HepG2 (cell line): ENCODE measurements around the gene XRCC3. TPM values are rescaled to one million over a fixed set of nuclear protein-coding genes. Genes with fewer than 3 reads are reported as not detected.

Source experiments
- ATAC-seq: fragments of 200-7000 bp; cut with Tn5 transposase; 3 replicates; pipeline ENCODE4 v1.9.1; 2020; ENCODE audit warnings: mild to moderate bottlenecking, moderate library complexity
- BruUV-seq: library from RNA; stranded (reverse); fragments of 400-500 nt; replicated peaks from 2 replicates; lab custom pipeline; 2021; lab: Mats Ljungman, UMichigan
- CTCF ChIA-PET: fragments of 300-600 bp; formaldehyde crosslinking; extraction: SDS; loops from one replicate; lab custom pipeline; 2021; ENCODE audit warnings: low total read pairs, inconsistent platforms, low intra/inter-chr PET ratio; lab: Yijun Ruan, JAX
- POLR2A ChIA-PET: fragments of 350-600 bp; sonication (Branson Sonifier 250); formaldehyde crosslinking; loops from one replicate; lab custom pipeline; 2020; ENCODE audit warnings: antibody characterized with exemption, inconsistent platforms; lab: Yijun Ruan, JAX
- DNase-seq: peaks from one replicate; pipeline ENCODE4 v3.0.0-alpha.2; 2015; ENCODE audit warnings: low spot score
- FAIRE-seq: peaks from 3 replicates; lab custom pipeline; 2011; peaks lifted over from hg19 to GRCh38; lab: Jason Lieb, UNC
- H2AFZ ChIP-seq: one replicate; pipeline ENCODE4 v1.6.1; 2011; ENCODE audit warnings: low read length, inconsistent platforms
- H3K27ac ChIP-seq: fragments of 300-600 bp; 3 replicates; pipeline ENCODE4 v1.8.0; 2011; ENCODE audit warnings: mixed run types, mild to moderate bottlenecking, mixed read lengths, low read length, inconsistent platforms; ENCODE audit not compliant: insufficient read depth; ENCODE audit errors: extremely low read length
- H3K27me3 ChIP-seq, 2 experiments: fragments of 200-600 bp in 1 of 2; 2 replicates in 1 of 2; 3 replicates in 1 of 2; pipeline versions ENCODE4 v1.6.0 to v1.8.0; 2011; ENCODE audit warnings: low read length in 2 of 2, mild to moderate bottlenecking in 2 of 2, moderate library complexity in 2 of 2, inconsistent platforms in 1 of 2; ENCODE audit not compliant: insufficient read depth in 2 of 2, control insufficient read depth in 1 of 2
- H3K36me3 ChIP-seq, 2 experiments: fragments of 200-600 bp in 1 of 2; replicated peaks in 1 of 2; 2 replicates in 1 of 2; 3 replicates in 1 of 2; pipeline versions ENCODE4 v1.5.1 to v1.8.0; 2011; ENCODE audit warnings: low read length in 2 of 2, inconsistent platforms in 1 of 2; ENCODE audit not compliant: insufficient read depth in 2 of 2, control insufficient read depth in 1 of 2
- H3K4me1 ChIP-seq: 2 replicates; pipeline ENCODE4 v1.5.1; 2012; ENCODE audit warnings: low read length, inconsistent platforms; ENCODE audit not compliant: insufficient read depth
- H3K4me2 ChIP-seq: 2 replicates; pipeline ENCODE4 v1.6.0; 2011; ENCODE audit warnings: low read depth, low read length, inconsistent platforms
- H3K4me3 ChIP-seq, 3 experiments: fragments of 200-600 bp in 1 of 3; sonication (generic), shearing (Covaris generic) in 1 of 3; replicated peaks in 1 of 3; 2 replicates each; pipeline ENCODE4 v1.5.1; 2011 to 2016; ENCODE audit warnings: low read length in 3 of 3, inconsistent platforms in 2 of 3, low read depth in 2 of 3, mild to moderate bottlenecking in 2 of 3, control low read depth in 1 of 3, mixed read lengths in 1 of 3; ENCODE audit not compliant: insufficient read depth in 1 of 3
- H3K79me2 ChIP-seq: one replicate; pipeline ENCODE4 v1.6.1; 2011; ENCODE audit warnings: low read length, inconsistent platforms; ENCODE audit not compliant: insufficient read depth
- H3K9ac ChIP-seq: 2 replicates; pipeline ENCODE4 v1.6.0; 2011; ENCODE audit warnings: mild to moderate bottlenecking, low read depth, low read length, inconsistent platforms; ENCODE audit not compliant: insufficient read depth
- H3K9me3 ChIP-seq: 2 replicates; pipeline ENCODE4 v1.5.1; 2012; ENCODE audit warnings: mild to moderate bottlenecking, low read length
- H4K20me1 ChIP-seq: 2 replicates; pipeline ENCODE4 v1.6.0; 2011; ENCODE audit warnings: inconsistent platforms, mild to moderate bottlenecking, low read length, moderate library complexity; ENCODE audit not compliant: insufficient read depth
- CHD4 ChIP-seq: fragments of 200-600 bp; sonication (generic); IDR thresholded peaks from 2 replicates; pipeline ENCODE4 v1.7.0; 2017; ENCODE audit warnings: mild to moderate bottlenecking, low read length, borderline replicate concordance
- POLR2G ChIP-seq: fragments of 200-400 bp; formaldehyde crosslinking; IDR thresholded peaks from 2 replicates; pipeline ENCODE4 v1.6.1; 2018; ENCODE audit warnings: mild to moderate bottlenecking, low read depth, low read length, moderate library complexity
- WGBS: methylation state at CpG from one replicate; pipeline ENCODE4 v1.1.6; 2017; ENCODE audit warnings: low lambda C conversion rate; 5-methylcytosine and 5-hydroxymethylcytosine counted together
- in situ Hi-C: cut with HindIII; loops from 2 replicates; pipeline ENCODE4 v1.10.0; 2017; ENCODE audit warnings: low pct_unique_long_range_greater_than_20kb; ENCODE audit not compliant: extremely low pct_ligation_motif_present
- intact Hi-C: fragments of 100-400 bp; cut with micrococcal nuclease; formaldehyde crosslinking; loops from one replicate; pipeline ENCODE4 v1.10.0; 2022; ENCODE audit not compliant: unreplicated experiment
- polyA plus RNA-seq, 8 experiments: library from polyadenylated mRNA; depleted of rRNA in 3 of 8; stranded (reverse) in 7 of 8; unstranded in 1 of 8; fragments of >200 nt; fragmentation: Illumina TruSeq in 4 of 8; extraction: Trizol in 4 of 8; gene quantifications; 2 replicates each; pipeline versions ENCODE4 v1.2.1 to v1.2.3, GENCODE V29; 2011 to 2016; ENCODE audit warnings: low read depth in 4 of 8, missing spikeins in 1 of 8, mixed read lengths in 1 of 8; ENCODE audit not compliant: insufficient read depth in 1 of 8
- total RNA-seq, 5 experiments: library from RNA; depleted of rRNA; stranded (reverse); fragments of >200 nt; fragmentation: Illumina TruSeq; extraction: Trizol; gene quantifications; 2 replicates each; pipeline ENCODE4 v1.2.3, GENCODE V29; 2016; ENCODE audit warnings: low read depth in 1 of 5
- TF ChIP-seq, protein P1 (sequence below): sonication (generic); formaldehyde crosslinking; IDR thresholded peaks from 2 replicates; pipeline ENCODE4 v1.5.1; 2020; ENCODE audit warnings: mild to moderate bottlenecking, missing genetic modification reagents, moderate library complexity
- TF ChIP-seq, protein P2 (sequence below): sonication (generic); formaldehyde crosslinking; IDR thresholded peaks from 2 replicates; pipeline ENCODE4 v1.4.0; 2020; ENCODE audit warnings: missing genetic modification reagents

XRCC3 gene
- total and polyA plus RNA-seq, 2 of the 13 experiments (the other 11 are each of a cell fraction or from before 2014, with no cell fraction given), result 5.4 to 25.8 TPM

DNA sequence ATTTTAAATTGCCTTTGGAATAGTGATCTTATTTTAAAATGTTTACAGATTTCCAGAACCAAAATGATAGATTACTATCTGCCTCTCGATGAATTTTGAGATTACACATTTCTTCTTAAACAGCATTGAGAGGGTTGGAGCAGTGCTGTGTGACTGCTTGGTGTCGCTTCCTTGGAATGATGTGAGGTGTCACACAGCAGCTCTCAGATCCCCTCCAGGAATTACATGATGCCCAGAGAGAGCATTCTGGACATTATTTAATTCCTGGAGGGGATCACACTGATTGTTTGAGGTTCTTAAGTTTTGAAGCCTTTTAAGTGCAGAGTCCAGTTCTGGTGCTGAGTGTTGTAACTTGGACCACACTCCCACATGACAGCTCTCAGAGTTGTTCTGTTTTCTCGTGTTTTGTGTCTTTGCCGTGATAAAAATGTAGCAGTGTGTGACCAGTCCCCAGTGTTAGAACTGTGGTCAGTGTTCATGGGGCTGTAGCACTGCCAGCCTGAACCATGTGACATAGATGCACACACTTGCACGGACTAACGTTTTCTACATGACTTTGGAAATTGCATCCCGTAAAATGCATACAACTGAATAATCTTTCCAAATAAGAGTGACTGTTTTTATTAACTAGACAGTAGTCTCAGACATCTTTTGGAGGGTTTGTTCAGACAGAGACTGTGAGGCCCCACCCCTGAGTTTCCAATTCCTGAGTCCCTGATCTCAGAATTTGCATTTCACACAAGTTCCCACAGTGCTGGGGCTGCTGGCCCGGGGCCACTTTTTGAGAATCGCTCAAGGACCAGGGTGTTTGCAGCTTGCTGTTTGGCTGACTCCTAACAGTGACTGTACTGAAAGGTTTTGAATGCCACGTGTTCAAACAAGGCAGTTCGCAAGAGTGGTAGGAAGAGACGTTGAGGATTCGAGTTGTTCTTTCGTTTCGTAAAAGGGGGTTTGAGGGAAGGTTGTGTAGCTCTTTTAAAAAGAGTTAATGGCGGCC lies 26.0 kb downstream of the XRCC3 start:
- H3K9ac ChIP-seq, result no peak overlapping the region
- intact Hi-C loops, result no loop called here

More for the DNA sequence above, 26.0 kb downstream of the XRCC3 start:
- no peaks in the 10 kb centered on the region for H3K4me1 ChIP-seq
- no peaks in the 10 kb centered on the region for H3K79me2 ChIP-seq
- no peak overlapping the region for H3K27ac ChIP-seq
- no peaks in the 10 kb centered on the region for H3K9me3 ChIP-seq
- ATAC-seq, result no peak
- POLR2A ChIA-PET, result no interaction called here
- TF ChIP-seq CHD4 (no peak), POLR2G (0 out of 2 replicates have a peak, but pooled peaks have one; percentile 15)
- TF ChIP-seq, protein P1, sequence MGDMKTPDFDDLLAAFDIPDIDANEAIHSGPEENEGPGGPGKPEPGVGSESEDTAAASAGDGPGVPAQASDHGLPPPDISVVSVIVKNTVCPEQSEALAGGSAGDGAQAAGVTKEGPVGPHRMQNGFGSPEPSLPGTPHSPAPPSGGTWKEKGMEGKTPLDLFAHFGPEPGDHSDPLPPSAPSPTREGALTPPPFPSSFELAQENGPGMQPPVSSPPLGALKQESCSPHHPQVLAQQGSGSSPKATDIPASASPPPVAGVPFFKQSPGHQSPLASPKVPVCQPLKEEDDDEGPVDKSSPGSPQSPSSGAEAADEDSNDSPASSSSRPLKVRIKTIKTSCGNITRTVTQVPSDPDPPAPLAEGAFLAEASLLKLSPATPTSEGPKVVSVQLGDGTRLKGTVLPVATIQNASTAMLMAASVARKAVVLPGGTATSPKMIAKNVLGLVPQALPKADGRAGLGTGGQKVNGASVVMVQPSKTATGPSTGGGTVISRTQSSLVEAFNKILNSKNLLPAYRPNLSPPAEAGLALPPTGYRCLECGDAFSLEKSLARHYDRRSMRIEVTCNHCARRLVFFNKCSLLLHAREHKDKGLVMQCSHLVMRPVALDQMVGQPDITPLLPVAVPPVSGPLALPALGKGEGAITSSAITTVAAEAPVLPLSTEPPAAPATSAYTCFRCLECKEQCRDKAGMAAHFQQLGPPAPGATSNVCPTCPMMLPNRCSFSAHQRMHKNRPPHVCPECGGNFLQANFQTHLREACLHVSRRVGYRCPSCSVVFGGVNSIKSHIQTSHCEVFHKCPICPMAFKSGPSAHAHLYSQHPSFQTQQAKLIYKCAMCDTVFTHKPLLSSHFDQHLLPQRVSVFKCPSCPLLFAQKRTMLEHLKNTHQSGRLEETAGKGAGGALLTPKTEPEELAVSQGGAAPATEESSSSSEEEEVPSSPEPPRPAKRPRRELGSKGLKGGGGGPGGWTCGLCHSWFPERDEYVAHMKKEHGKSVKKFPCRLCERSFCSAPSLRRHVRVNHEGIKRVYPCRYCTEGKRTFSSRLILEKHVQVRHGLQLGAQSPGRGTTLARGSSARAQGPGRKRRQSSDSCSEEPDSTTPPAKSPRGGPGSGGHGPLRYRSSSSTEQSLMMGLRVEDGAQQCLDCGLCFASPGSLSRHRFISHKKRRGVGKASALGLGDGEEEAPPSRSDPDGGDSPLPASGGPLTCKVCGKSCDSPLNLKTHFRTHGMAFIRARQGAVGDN, result no peak
- TF ChIP-seq, protein P2, sequence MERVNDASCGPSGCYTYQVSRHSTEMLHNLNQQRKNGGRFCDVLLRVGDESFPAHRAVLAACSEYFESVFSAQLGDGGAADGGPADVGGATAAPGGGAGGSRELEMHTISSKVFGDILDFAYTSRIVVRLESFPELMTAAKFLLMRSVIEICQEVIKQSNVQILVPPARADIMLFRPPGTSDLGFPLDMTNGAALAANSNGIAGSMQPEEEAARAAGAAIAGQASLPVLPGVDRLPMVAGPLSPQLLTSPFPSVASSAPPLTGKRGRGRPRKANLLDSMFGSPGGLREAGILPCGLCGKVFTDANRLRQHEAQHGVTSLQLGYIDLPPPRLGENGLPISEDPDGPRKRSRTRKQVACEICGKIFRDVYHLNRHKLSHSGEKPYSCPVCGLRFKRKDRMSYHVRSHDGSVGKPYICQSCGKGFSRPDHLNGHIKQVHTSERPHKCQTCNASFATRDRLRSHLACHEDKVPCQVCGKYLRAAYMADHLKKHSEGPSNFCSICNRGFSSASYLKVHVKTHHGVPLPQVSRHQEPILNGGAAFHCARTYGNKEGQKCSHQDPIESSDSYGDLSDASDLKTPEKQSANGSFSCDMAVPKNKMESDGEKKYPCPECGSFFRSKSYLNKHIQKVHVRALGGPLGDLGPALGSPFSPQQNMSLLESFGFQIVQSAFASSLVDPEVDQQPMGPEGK (CRISPR knock-in tag), result no peak
- TF ChIP-seq, all 625 proteins: peak for 1
- Histone ChIP-seq H3K36me3 (peaks cover 14 to 75% of the 10 kb centered on the region in 2 experiments), H4K20me1 (no peaks in the 10 kb centered on the region), H3K4me3 (no peak overlapping the region), H3K27me3 (no peaks in the 10 kb centered on the region), H2AFZ (no peak overlapping the region), H3K4me2 (no peak overlapping the region)
- in situ Hi-C loops, result no loop called here
- CTCF ChIA-PET, result no interaction called here
- BruUV-seq, result no TSS peak
- 97% methylated on average over 15 of the region's 16 CpGs for WGBS
- FAIRE-seq (no peak), DNase-seq (no peak)
